Astrocyte (in vitro differentiated cells and primary cell): Measurements from ENCODE around the gene MICAL3.

Experiments used
- EZH2 ChIP-seq: IDR thresholded peaks from 2 replicates; pipeline ENCODE4 v1.6.1; 2012; ENCODE audit warnings: mild to moderate bottlenecking, low read length, inconsistent platforms; ENCODE audit not compliant: insufficient read depth
- TF ChIP-seq, protein P1 (sequence below): IDR thresholded peaks from 2 replicates; pipeline ENCODE4 v1.5.1; 2011; ENCODE audit warnings: low read depth, mild to moderate bottlenecking, inconsistent platforms, low read length, moderate library complexity; ENCODE audit not compliant: insufficient read depth

DNA sequence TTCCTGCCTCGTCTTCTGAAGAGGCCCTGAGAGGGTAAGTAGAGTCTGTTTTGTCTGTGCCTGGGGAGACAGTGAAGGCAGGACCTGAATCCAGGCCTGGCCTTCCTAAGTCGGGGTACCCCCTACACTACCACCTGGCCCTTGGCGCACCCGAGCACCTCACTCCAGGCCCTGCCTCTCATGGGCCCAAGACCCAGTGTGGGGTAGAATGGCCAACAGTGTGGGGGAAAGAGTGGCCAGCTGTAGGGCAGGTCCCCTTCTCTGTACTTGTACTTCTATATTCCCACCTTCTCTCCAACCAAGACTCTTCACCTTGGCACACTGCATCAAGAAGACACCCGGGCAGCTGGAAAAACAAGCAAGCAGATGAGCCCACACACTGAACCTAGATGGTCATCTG, 227.7 kb downstream of the MICAL3 start:
- TF ChIP-seq, protein P1, sequence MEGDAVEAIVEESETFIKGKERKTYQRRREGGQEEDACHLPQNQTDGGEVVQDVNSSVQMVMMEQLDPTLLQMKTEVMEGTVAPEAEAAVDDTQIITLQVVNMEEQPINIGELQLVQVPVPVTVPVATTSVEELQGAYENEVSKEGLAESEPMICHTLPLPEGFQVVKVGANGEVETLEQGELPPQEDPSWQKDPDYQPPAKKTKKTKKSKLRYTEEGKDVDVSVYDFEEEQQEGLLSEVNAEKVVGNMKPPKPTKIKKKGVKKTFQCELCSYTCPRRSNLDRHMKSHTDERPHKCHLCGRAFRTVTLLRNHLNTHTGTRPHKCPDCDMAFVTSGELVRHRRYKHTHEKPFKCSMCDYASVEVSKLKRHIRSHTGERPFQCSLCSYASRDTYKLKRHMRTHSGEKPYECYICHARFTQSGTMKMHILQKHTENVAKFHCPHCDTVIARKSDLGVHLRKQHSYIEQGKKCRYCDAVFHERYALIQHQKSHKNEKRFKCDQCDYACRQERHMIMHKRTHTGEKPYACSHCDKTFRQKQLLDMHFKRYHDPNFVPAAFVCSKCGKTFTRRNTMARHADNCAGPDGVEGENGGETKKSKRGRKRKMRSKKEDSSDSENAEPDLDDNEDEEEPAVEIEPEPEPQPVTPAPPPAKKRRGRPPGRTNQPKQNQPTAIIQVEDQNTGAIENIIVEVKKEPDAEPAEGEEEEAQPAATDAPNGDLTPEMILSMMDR = no peak
- TF ChIP-seq EZH2 = no peak
